IMR-90 (cell line): ENCODE results near the gene BEND3. TPM values are rescaled to one million over a fixed set of nuclear protein-coding genes. Genes with fewer than 3 reads are reported as not detected.

Experiments used
- ATAC-seq: fragments of 200-7000 bp; cut with Tn5 transposase; 2 replicates; pipeline ENCODE4 v1.9.1; 2020; ENCODE audit warnings: low read depth, mild to moderate bottlenecking, moderate library complexity
- BruUV-seq: library from RNA; stranded (reverse); fragments of 400-500 nt; replicated peaks from 2 replicates; lab custom pipeline; 2021; lab: Mats Ljungman, UMichigan
- CTCF ChIA-PET: fragments of 300-600 bp; formaldehyde crosslinking; extraction: SDS; loops from one replicate; lab custom pipeline; 2021; ENCODE audit warnings: antibody characterized with exemption; lab: Yijun Ruan, JAX
- POLR2A ChIA-PET: fragments of 300-600 bp; sonication (Branson Sonifier 250); formaldehyde crosslinking; loops from one replicate; lab custom pipeline; 2022; ENCODE audit warnings: antibody characterized with exemption; ENCODE audit not compliant: unreplicated experiment; lab: Charles Lee
- DNase-seq: peaks from one replicate; pipeline ENCODE4 v3.0.0; 2013
- H2AFZ ChIP-seq: replicated peaks from 2 replicates; pipeline ENCODE3; 2013; ENCODE audit warnings: low read length, mild to moderate bottlenecking; ENCODE audit not compliant: poor library complexity
- H2AK5ac ChIP-seq: 2 replicates; pipeline ENCODE4 v1.6.1; 2013; ENCODE audit warnings: low read depth, low read length, inconsistent platforms
- H2AK9ac ChIP-seq: replicated peaks from 2 replicates; pipeline ENCODE3; 2013; ENCODE audit warnings: mild to moderate bottlenecking, low read depth, low read length, moderate library complexity; ENCODE audit not compliant: poor library complexity
- H2BK120ac ChIP-seq: 2 replicates; pipeline ENCODE4 v1.6.1; 2013; ENCODE audit warnings: low read depth, low read length, inconsistent platforms
- H2BK15ac ChIP-seq: 3 replicates; pipeline ENCODE4 v1.6.1; 2013; ENCODE audit warnings: low read depth, low read length, inconsistent platforms
- H2BK20ac ChIP-seq: 2 replicates; pipeline ENCODE4 v1.6.1; 2013; ENCODE audit warnings: low read depth, mild to moderate bottlenecking, inconsistent platforms, low read length, moderate library complexity
- H2BK5ac ChIP-seq: 2 replicates; pipeline ENCODE4 v1.6.1; 2013; ENCODE audit warnings: mild to moderate bottlenecking, low read depth, low read length, inconsistent platforms; ENCODE audit not compliant: poor library complexity, severe bottlenecking
- H3K14ac ChIP-seq: replicated peaks from 2 replicates; pipeline ENCODE4 v1.6.1; 2013; ENCODE audit warnings: low read depth, low read length, inconsistent platforms
- H3K18ac ChIP-seq: 2 replicates; pipeline ENCODE4 v1.6.1; 2013; ENCODE audit warnings: low read depth, low read length, control low read depth
- H3K23ac ChIP-seq: 2 replicates; pipeline ENCODE4 v1.6.1; 2013; ENCODE audit warnings: low read depth, low read length, inconsistent platforms
- H3K27ac ChIP-seq: 2 replicates; pipeline ENCODE4 v1.5.1; 2013; ENCODE audit warnings: mild to moderate bottlenecking, control low read depth, low read length; ENCODE audit not compliant: insufficient read depth
- H3K27me3 ChIP-seq: 2 replicates; pipeline ENCODE4 v1.6.1; 2013; ENCODE audit warnings: low read length; ENCODE audit not compliant: control insufficient read depth, insufficient read depth
- H3K36me3 ChIP-seq: 2 replicates; pipeline ENCODE4 v1.6.1; 2013; ENCODE audit warnings: low read length, mixed read lengths; ENCODE audit not compliant: control insufficient read depth, insufficient read depth
- H3K4ac ChIP-seq: 2 replicates; pipeline ENCODE4 v1.6.1; 2013; ENCODE audit warnings: low read depth, low read length, inconsistent platforms
- H3K4me1 ChIP-seq: 2 replicates; pipeline ENCODE4 v1.6.1; 2013; ENCODE audit warnings: low read length, mixed read lengths; ENCODE audit not compliant: control insufficient read depth, insufficient read depth
- H3K4me2 ChIP-seq: 2 replicates; pipeline ENCODE4 v1.6.1; 2013; ENCODE audit warnings: low read depth, mild to moderate bottlenecking, control low read depth, low read length, moderate library complexity
- H3K4me3 ChIP-seq: 2 replicates; pipeline ENCODE4 v1.5.1; 2013; ENCODE audit warnings: low read depth, mild to moderate bottlenecking, control low read depth, low read length, moderate library complexity; ENCODE audit not compliant: insufficient read depth
- H3K56ac ChIP-seq: 2 replicates; pipeline ENCODE4 v1.6.1; 2013; ENCODE audit warnings: low read length, inconsistent platforms; ENCODE audit not compliant: insufficient read depth; ENCODE audit errors: extremely low read depth
- H3K79me1 ChIP-seq, 2 experiments: 2 replicates each; pipeline ENCODE4 v1.6.1; 2013; ENCODE audit warnings: low read length in 2 of 2, inconsistent platforms in 1 of 2, low read depth in 1 of 2
- H3K9ac ChIP-seq: 2 replicates; pipeline ENCODE4 v1.6.1; 2013; ENCODE audit warnings: low read depth, low read length, control low read depth
- H3K9me1 ChIP-seq: 2 replicates; pipeline ENCODE4 v1.6.1; 2013; ENCODE audit warnings: low read length, inconsistent platforms; ENCODE audit not compliant: insufficient read depth
- H3K9me3 ChIP-seq: 2 replicates; pipeline ENCODE4 v1.6.1; 2013; ENCODE audit warnings: low read length; ENCODE audit not compliant: control insufficient read depth, insufficient read depth
- H4K20me1 ChIP-seq: 2 replicates; pipeline ENCODE4 v1.6.1; 2013; ENCODE audit warnings: low read length, inconsistent platforms; ENCODE audit not compliant: insufficient read depth
- H4K5ac ChIP-seq: 2 replicates; pipeline ENCODE4 v1.6.1; 2013; ENCODE audit warnings: mild to moderate bottlenecking, low read depth, low read length, control low read depth
- H4K8ac ChIP-seq, 2 experiments: 2 replicates each; pipeline ENCODE4 v1.6.1; 2013; ENCODE audit warnings: low read depth in 2 of 2, low read length in 2 of 2, control low read depth in 1 of 2, inconsistent platforms in 1 of 2
- H4K91ac ChIP-seq: 2 replicates; pipeline ENCODE4 v1.6.1; 2013; ENCODE audit warnings: low read depth, low read length, inconsistent platforms; ENCODE audit not compliant: insufficient read depth
- CHD1 ChIP-seq: IDR thresholded peaks from 2 replicates; pipeline ENCODE4 v1.6.1; 2012; ENCODE audit warnings: low read depth, low read length, improper control_type of control experiment
- FOS ChIP-seq: fragments of 150-350 bp; IDR thresholded peaks from 2 replicates; pipeline ENCODE4 v1.6.1; 2016; ENCODE audit warnings: low read depth, low read length
- WGBS, 2 experiments: methylation state at CpG; one replicate each; pipeline versions ENCODE4 v1.1.5 to v1.1.7; 2013; ENCODE audit warnings: missing lambda C conversion rate in 2 of 2; ENCODE audit not compliant: insufficient read length in 1 of 2; ENCODE audit errors: extremely low coverage in 2 of 2; 5-methylcytosine and 5-hydroxymethylcytosine counted together
- dilution Hi-C: fragments of 300-500 bp; cut with HindIII; formaldehyde crosslinking; loops from one replicate; pipeline ENCODE4 v1.14.3; 2018; ENCODE audit warnings: low sequenced_read_pairs; ENCODE audit not compliant: unreplicated experiment
- in situ Hi-C: fragments of 300-500 bp; cut with MboI; formaldehyde crosslinking; loops from 3 replicates; pipeline ENCODE4 v1.14.3; 2019; ENCODE audit warnings: low sequenced_read_pairs, inconsistent platforms, mixed read lengths
- intact Hi-C: fragments of 100-400 bp; cut with micrococcal nuclease; formaldehyde crosslinking; loops from 2 replicates; pipeline ENCODE4 v1.10.0; 2022
- polyA plus RNA-seq, 3 experiments: library from polyadenylated mRNA; depleted of rRNA; stranded (reverse); fragments of >200 nt; gene quantifications; 2 replicates each; pipeline ENCODE4 v1.2.3, GENCODE V29; 2012; ENCODE audit warnings: low replicate concordance in 1 of 3
- total RNA-seq: library from RNA; depleted of rRNA; stranded (reverse); fragments of >200 nt; gene quantifications from 2 replicates; pipeline ENCODE4 v1.2.3, GENCODE V29; 2012

Gene BEND3
- total and polyA plus RNA-seq, 2 of the 4 experiments (the other 2 are of a cell fraction): 1.2 to 1.8 TPM

- Histone ChIP-seq H3K4me3 (no peak overlapping the region), H2BK5ac (no peak overlapping the region), H4K5ac (no peak overlapping the region), H2AK9ac (no peak overlapping the region), H3K9ac (no peak overlapping the region), H2AFZ (no peak overlapping the region), H3K27me3 (no peaks in the 10 kb centered on the region), H2AK5ac (no peak overlapping the region), H3K9me1 (no peaks in the 10 kb centered on the region), H3K36me3 (no peaks in the 10 kb centered on the region), H2BK120ac (no peak overlapping the region), H3K4me1 (no peaks in the 10 kb centered on the region), H3K4ac (no peak overlapping the region), H3K9me3 (no peaks in the 10 kb centered on the region), H3K23ac (no peak overlapping the region), H3K56ac (no peak overlapping the region), H3K14ac (no peak overlapping the region), H2BK20ac (no peak overlapping the region), H3K4me2 (no peak overlapping the region), H2BK15ac (no peak overlapping the region), H4K8ac (no peak overlapping the region), H4K20me1 (no peaks in the 10 kb centered on the region), H3K18ac (no peak overlapping the region), H3K79me1 (no peaks in the 10 kb centered on the region), H4K91ac (no peak overlapping the region), H3K27ac (no peak overlapping the region)
- in situ Hi-C loops: no loop called here
- 100% methylated on average over 2 of the region's 3 CpGs; no CpG with 5 or more reads in 1 of the 2 experiments for WGBS, 2 experiments
- CTCF ChIA-PET: no interaction called here
- no TSS peak for BruUV-seq
- intact Hi-C loops: no loop called here
- ATAC-seq (no peak), DNase-seq (no peak)
- TF ChIP-seq CHD1 (no peak), FOS (no peak)
- POLR2A ChIA-PET: no interaction called here
- dilution Hi-C loops: no loop called here
These were observed 46.2 kb upstream of the BEND3 start for GRCh38 chr6:107161521-107161920.
